Heart right ventricle (tissue), 16 donors: ENCODE results near the gene DET1. TPM values are rescaled to one million over a fixed set of nuclear protein-coding genes. Genes with fewer than 3 reads are reported as not detected.

Source experiments
- ATAC-seq, 8 donors: fragments of 200-7000 bp; cut with Tn5 transposase; one replicate each; pipeline ENCODE4 v1.9.1; 2020; ENCODE audit warnings: mild to moderate bottlenecking in 8 of 8, moderate library complexity in 8 of 8, moderate number of reproducible peaks in 1 of 8
- DNase-seq, 2 donors: peaks; one replicate each; pipeline ENCODE4 v3.0.0-alpha.2; 2020
- H3K27ac ChIP-seq, 10 donors: fragments of 200-600 bp; sonication (generic) in 2 of 10; one replicate each; pipeline versions ENCODE4 v1.5.0 to v1.8.0; 2020 to 2022; ENCODE audit warnings: mild to moderate bottlenecking in 3 of 10
- H3K27me3 ChIP-seq, 7 donors: fragments of 200-600 bp; one replicate each; pipeline ENCODE4 v1.8.0; 2021 to 2022; ENCODE audit warnings: mild to moderate bottlenecking in 2 of 7
- H3K36me3 ChIP-seq, 9 donors: fragments of 200-600 bp; sonication (generic) in 1 of 9; one replicate each; pipeline versions ENCODE4 v1.5.0 to v1.8.0; 2020 to 2022; ENCODE audit warnings: mild to moderate bottlenecking in 2 of 9
- H3K4me1 ChIP-seq, 9 donors: fragments of 200-600 bp; sonication (generic) in 1 of 9; one replicate each; pipeline versions ENCODE4 v1.5.0 to v1.8.0; 2020 to 2022; ENCODE audit warnings: mild to moderate bottlenecking in 4 of 9
- H3K4me3 ChIP-seq, 10 donors: fragments of 200-600 bp; sonication (generic) in 2 of 10; one replicate each; pipeline versions ENCODE4 v1.5.0 to v1.8.0; 2020 to 2022; ENCODE audit warnings: mild to moderate bottlenecking in 7 of 10, moderate library complexity in 2 of 10
- H3K9me3 ChIP-seq, 11 donors: fragments of 200-600 bp in 10 of 11; sonication (generic) in 2 of 11; one replicate each; pipeline versions ENCODE4 v1.5.0 to v1.8.0; 2013 to 2022; ENCODE audit warnings: mild to moderate bottlenecking in 2 of 11, control low read depth in 1 of 11, moderate library complexity in 1 of 11
- WGBS, 2 donors: extraction: QIAGEN DNeasy Blood & Tissue Kit; methylation state at CpG; one replicate each; pipeline ENCODE4 v1.1.7; 2013; ENCODE audit warnings: inconsistent platforms in 1 of 2; 5-methylcytosine and 5-hydroxymethylcytosine counted together
- intact Hi-C, 10 donors: fragments of 100-400 bp; cut with DNase I; formaldehyde crosslinking; loops; one replicate each; pipeline versions ENCODE4 v1.11.1 to v1.14.2; 2022
- polyA plus RNA-seq, 2 donors: library from polyadenylated mRNA; stranded (reverse); fragments of 200-250 nt; gene quantifications; one replicate each; pipeline ENCODE4 v1.2.3, GENCODE V29; 2013
- total RNA-seq, 10 donors: library from RNA; stranded (reverse); fragmentation: NEBNext Ultra II Directional in 3 of 10; extraction: Animal tissue kit (Norgen Biotek cat#: 25700) in 3 of 10; gene quantifications; one replicate each; pipeline versions ENCODE4 v1.2.1 to v1.2.4, GENCODE V29; 2021 to 2023
- TF ChIP-seq, protein P1 (sequence below), 9 donors: fragments of 200-600 bp; sonication (generic) in 2 of 9; IDR thresholded peaks; one replicate each; pipeline versions ENCODE4 v1.5.0 to v1.8.0; 2021 to 2022; ENCODE audit warnings: antibody characterized with exemption in 9 of 9, mild to moderate bottlenecking in 5 of 9, moderate library complexity in 1 of 9
- donor health status: Arrhythmogenic right ventricular cardiomyopathy.
- donor health status: ischemic (EF 13 %, LVEDD 7.1; RV severe dilation, severe dysfunction).
- donor health status: healthy with polysubstance abuse.
- donor health status: DM: no; HTN: yes; CAD: no.
- donor health status: DM: no; HTN: no; CAD: no.
- donor health status: ischemic (EF 25% LVEDD 6.9; RV normal size, moderate dysfunction).
- donor health status: ischemic (EF 25% LVEDD 5.7; RV mildly dilated, moderate dysfunction).
- donor health status: healthy.
- donor health status: DM: yes; HTN: yes; CAD: no.
- donor health status: Ischemic cardiomyopathy.
- donor health status: ischemic (EF 35%, LVEDD 5.7; RV mildly dilated, moderate dysfunction).
- donor health status: nonischemic (EF 11% LVEDD 7.7; RV severe dilation, severe dysfunction).
- donor health status: DM: yes; HTN: yes; CAD: no.
- donor health status: PGD.
- donor health status: ischemic (EF 29% LVEDD 5.4; RV normal size, mild dysfunction).
- donor health status: nonischemic (EF 23%, LVEDD 6.1; RV moderate dilation, normal function).

DET1 gene
- total and polyA plus RNA-seq, 12 donors: 2.9 to 10.5 (median 8.3) TPM

DNA sequence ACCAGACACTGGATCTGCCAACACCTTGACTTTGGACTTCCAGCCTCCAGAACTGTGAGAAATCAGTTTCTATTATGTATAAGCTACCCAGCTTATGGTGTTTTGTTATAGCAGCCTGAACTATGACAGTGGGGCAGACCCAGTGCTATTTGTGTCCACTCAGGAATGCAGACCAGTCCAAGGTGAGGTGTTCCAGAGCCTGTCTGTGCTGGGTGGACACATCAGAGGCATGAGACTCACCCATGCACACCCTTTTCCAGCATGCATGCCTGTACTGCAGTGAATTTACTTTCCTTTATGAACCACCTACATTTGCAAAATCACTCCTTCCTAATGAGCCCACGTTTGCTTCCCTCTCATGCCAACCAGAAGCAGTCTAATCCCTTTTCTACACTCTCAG, 27.6 kb upstream of the DET1 start:
- TF ChIP-seq, protein P1, sequence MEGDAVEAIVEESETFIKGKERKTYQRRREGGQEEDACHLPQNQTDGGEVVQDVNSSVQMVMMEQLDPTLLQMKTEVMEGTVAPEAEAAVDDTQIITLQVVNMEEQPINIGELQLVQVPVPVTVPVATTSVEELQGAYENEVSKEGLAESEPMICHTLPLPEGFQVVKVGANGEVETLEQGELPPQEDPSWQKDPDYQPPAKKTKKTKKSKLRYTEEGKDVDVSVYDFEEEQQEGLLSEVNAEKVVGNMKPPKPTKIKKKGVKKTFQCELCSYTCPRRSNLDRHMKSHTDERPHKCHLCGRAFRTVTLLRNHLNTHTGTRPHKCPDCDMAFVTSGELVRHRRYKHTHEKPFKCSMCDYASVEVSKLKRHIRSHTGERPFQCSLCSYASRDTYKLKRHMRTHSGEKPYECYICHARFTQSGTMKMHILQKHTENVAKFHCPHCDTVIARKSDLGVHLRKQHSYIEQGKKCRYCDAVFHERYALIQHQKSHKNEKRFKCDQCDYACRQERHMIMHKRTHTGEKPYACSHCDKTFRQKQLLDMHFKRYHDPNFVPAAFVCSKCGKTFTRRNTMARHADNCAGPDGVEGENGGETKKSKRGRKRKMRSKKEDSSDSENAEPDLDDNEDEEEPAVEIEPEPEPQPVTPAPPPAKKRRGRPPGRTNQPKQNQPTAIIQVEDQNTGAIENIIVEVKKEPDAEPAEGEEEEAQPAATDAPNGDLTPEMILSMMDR (IDR thresholded peaks at IDR 0.05): no peak
- no peak overlapping the region for H3K4me3 ChIP-seq
- no peaks in the 10 kb centered on the region for H3K36me3 ChIP-seq
- no peak for DNase-seq
- intact Hi-C loops: no loop called here
- peaks cover 0 to 26% (median 11%) of the 10 kb centered on the region in 9 donors for H3K4me1 ChIP-seq
- no peaks in the 10 kb centered on the region for H3K27me3 ChIP-seq
- peak overlapping the region in 6 of 10 donors; percentile 7 to 60 (median 36) for H3K27ac ChIP-seq
- WGBS, 2 donors: 43% methylated on average over 1 of the region's 1 CpG
- ATAC-seq: peak in 3 of 8 donors; percentile 38 to 54 (median 45)
- no peaks in the 10 kb centered on the region for H3K9me3 ChIP-seq

DNA sequence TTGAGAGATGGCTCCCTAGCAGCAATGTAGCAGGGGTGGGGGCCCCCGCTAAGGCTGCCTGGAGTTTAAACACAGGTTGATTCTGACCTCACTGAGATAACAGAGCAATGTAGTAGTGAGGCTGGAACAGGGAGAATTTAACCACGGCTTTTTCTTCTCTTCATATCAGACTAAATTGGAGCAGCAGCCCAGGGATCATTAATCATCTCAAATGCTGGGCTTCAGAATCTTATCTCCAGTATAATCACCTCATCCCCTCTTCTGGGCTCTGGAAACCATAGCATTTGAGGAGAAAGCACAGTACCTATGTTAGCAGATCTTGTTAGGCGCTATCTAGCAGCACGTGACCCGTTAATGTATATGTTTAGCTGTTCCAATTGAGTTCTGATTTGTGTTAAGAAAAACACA, 25.4 kb upstream of the DET1 start:
- no peaks in the 10 kb centered on the region for H3K36me3 ChIP-seq
- H3K27me3 ChIP-seq: no peaks in the 10 kb centered on the region
- intact Hi-C loops: no loop called here
- 46 to 50% methylated on average over 5 of the region's 5 CpGs for WGBS, 2 donors
- H3K9me3 ChIP-seq: no peaks in the 10 kb centered on the region
- DNase-seq: no peak
- peaks cover 0 to 26% (median 11%) of the 10 kb centered on the region in 9 donors for H3K4me1 ChIP-seq
- peak overlapping the region; percentile 40 to 91 (median 82) for H3K27ac ChIP-seq
- TF ChIP-seq, protein P1 (IDR thresholded peaks at IDR 0.05): no peak
- H3K4me3 ChIP-seq: no peak overlapping the region
- peak in 5 of 8 donors; percentile 12 to 60 (median 43) for ATAC-seq

DNA sequence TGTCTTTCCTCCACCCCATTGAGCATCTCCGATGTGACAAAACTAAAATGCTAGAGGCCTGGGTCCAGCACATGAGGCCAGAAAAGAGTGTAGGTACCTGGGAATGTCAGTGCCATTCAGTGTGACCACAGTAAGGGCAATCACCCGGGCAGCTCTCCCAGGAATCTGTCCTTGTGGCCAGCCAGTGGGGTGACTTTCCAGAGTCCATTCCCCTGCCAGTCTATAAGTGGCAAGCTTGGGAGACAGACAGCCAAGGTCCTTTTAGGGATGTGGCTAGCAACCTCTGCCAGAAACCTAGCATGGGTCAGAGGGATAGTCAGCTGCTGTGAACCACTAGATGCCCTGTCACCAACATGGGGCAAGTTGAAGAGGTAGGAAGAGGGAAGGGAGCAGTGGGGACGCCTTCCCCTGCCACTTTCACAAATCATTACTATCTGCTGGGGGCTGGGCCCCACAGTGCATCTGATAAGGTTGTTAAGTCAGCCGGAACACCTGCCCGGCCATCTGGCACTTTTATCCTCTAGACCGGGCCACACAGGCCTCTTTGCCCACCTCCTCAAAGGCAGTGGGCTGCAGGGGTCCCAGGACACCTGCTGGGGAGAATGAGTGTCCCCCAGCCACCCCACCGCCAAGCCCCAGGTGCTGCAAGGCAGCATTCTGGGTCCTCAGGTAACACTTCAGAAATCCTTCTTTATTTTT, 24.8 kb upstream of the DET1 start:
- 29 to 37% methylated on average over 7 of the region's 7 CpGs for WGBS, 2 donors
- Histone ChIP-seq H3K27ac (peak overlapping the region; percentile 53 to 91 (median 82)), H3K4me3 (no peak overlapping the region)

DNA sequence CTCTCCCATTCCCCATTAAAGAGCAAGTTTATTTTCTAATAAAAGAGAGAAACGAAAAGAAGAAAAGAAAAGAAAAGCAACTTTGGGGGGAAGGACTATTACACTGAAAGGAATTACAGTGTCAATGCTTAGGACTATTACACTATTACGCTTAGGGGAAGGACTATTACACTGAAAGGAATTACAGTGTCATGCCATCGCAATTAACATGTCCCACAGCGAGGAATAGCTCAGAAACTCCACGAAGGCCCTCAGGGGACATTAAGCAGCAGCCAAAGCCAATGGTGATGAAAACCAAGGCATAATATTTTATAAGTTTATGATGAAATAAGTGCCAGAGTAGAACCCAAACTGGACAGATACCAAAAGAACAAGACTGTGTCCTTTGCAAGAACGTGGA, 22.1 kb upstream of the DET1 start:
- no peak for DNase-seq
- intact Hi-C loops: no loop called here
- no peaks in the 10 kb centered on the region for H3K9me3 ChIP-seq
- no peak overlapping the region for H3K27ac ChIP-seq
- ATAC-seq: no peak
- H3K4me3 ChIP-seq: no peak overlapping the region
- no peaks in the 10 kb centered on the region for H3K27me3 ChIP-seq
- TF ChIP-seq, protein P1 (IDR thresholded peaks at IDR 0.05): no peak
- 72 to 73% methylated on average over 6 of the region's 6 CpGs for WGBS, 2 donors
- peaks cover 0 to 18% (median 7%) of the 10 kb centered on the region in 9 donors for H3K4me1 ChIP-seq
- H3K36me3 ChIP-seq: no peaks in the 10 kb centered on the region

More for the DNA sequence above, 24.8 kb upstream of the DET1 start:
- TF ChIP-seq, protein P1 (IDR thresholded peaks at IDR 0.05): no peak
- intact Hi-C loops: no loop called here
- H3K9me3 ChIP-seq: no peaks in the 10 kb centered on the region
- no peaks in the 10 kb centered on the region for H3K27me3 ChIP-seq
- ATAC-seq: peak; percentile 85 to 96 (median 90)
- H3K4me1 ChIP-seq: peaks cover 0 to 26% (median 11%) of the 10 kb centered on the region in 9 donors
- DNase-seq: peak; percentile 51 to 80
- no peaks in the 10 kb centered on the region for H3K36me3 ChIP-seq
